Dedifferentiated amniotic fluid mesenchymal stem cell (primary cell): ENCODE data around the gene RNF130.
"Not testable (repeated sequence)": the region's sequence is repeated elsewhere in the genome, so short reads cannot be mapped to it uniquely, and the experiment has no call there.

ENCODE experiments used
- DNase-seq: peaks from one replicate; pipeline ENCODE4 v3.0.0-alpha.2; 2016; ENCODE audit errors: extremely low spot score

Gene RNF130

GRCh38 chr5:180102636-180103035, 31.1 kb upstream of the RNF130 start:
- DNase-seq, result no peak

- no peak for DNase-seq
These were observed 30.0 kb upstream of the RNF130 start for GRCh38 chr5:180101451-180102105.

GRCh38 chr5:180100621-180101450, 29.3 kb upstream of the RNF130 start:
- DNase-seq, result no peak

- no peak for DNase-seq
These were observed 28.4 kb upstream of the RNF130 start for GRCh38 chr5:180099733-180100611.

GRCh38 chr5:180098991-180099732, 27.6 kb upstream of the RNF130 start:
- no peak for DNase-seq

GRCh38 chr5:180098526-180098925, 27.0 kb upstream of the RNF130 start:
- DNase-seq, result no peak

- DNase-seq, result no peak
These were observed 26.4 kb upstream of the RNF130 start for GRCh38 chr5:180097926-180098325.

GRCh38 chr5:180097163-180097894, 25.8 kb upstream of the RNF130 start:
- DNase-seq, result no peak

GRCh38 chr5:180096616-180097015, 25.1 kb upstream of the RNF130 start:
- no peak for DNase-seq

GRCh38 chr5:180095545-180095944, 24.0 kb upstream of the RNF130 start:
- DNase-seq, result no peak

- DNase-seq, result no peak
These were observed 22.3 kb upstream of the RNF130 start for GRCh38 chr5:180093651-180094382.

GRCh38 chr5:180093241-180093640, 21.7 kb upstream of the RNF130 start:
- DNase-seq, result no peak

- no peak for DNase-seq
These were observed 19.4 kb upstream of the RNF130 start for GRCh38 chr5:180090769-180091546.

GRCh38 chr5:180090098-180090768, 18.7 kb upstream of the RNF130 start:
- DNase-seq, result peak; percentile 44

GRCh38 chr5:180089628-180090027, 18.1 kb upstream of the RNF130 start:
- not testable (repeated sequence) for DNase-seq

GRCh38 chr5:180088561-180088960, 17.0 kb upstream of the RNF130 start:
- no peak for DNase-seq

- DNase-seq, result no peak
These were observed 15.3 kb upstream of the RNF130 start for GRCh38 chr5:180086816-180087399.

GRCh38 chr5:180085837-180086236, 14.3 kb upstream of the RNF130 start:
- no peak for DNase-seq
